ENCODE data around the gene CHCHD6. TPM values are rescaled to one million over a fixed set of nuclear protein-coding genes. Genes with fewer than 3 reads are reported as not detected.

The CHCHD6 gene
- total and polyA plus RNA-seq, 4 donors = 12.1 to 22.6 (median 17.5) TPM

GRCh38 chr3:126982471-126983175 is 278.6 kb downstream of the CHCHD6 start, which contains the start of gene PLXNA1:
TSS of gene PLXNA1 (plus strand) at chr3:126983115. CDS start at chr3:126988594, 5,479 bp downstream.
- peak; percentile 65 for TF ChIP-seq CTCF (IDR thresholded peaks at IDR 0.05; ENCODE audit: control extremely low read depth, extremely low read depth)
- H3K27ac ChIP-seq (ENCODE audit: low read depth in 1 of 2, low read length in 1 of 2) = peak within 1 kb of the TSS; percentile 49 to 83
- H3K4me1 ChIP-seq (ENCODE audit: control insufficient read depth in 5 of 5, insufficient read depth in 5 of 5, low read length in 5 of 5) = peaks cover 0 to 20% (median 5%) of the 10 kb centered on the region in 5 donors
- WGBS, 2 donors = 0 to 1% methylated on average over 55 to 89 of the region's 89 CpGs
- H3K27me3 ChIP-seq (ENCODE audit: control insufficient read depth in 3 of 3, insufficient read depth in 3 of 3, low read length in 2 of 3) = peaks cover 0 to 12% (median 9%) of the 10 kb centered on the region in 3 donors
- DNase-seq (peak; percentile 69 to 80 (median 78)), ATAC-seq (ENCODE audit: insufficient read depth, low FRiP score) (peak; percentile 92)
- H3K36me3 ChIP-seq (ENCODE audit: control insufficient read depth in 4 of 4, insufficient read depth in 4 of 4, low read length in 4 of 4) = no peaks in the 10 kb centered on the region
- no peak within 1 kb of the TSS for H3K9ac ChIP-seq (ENCODE audit: insufficient read depth in 1 of 2, low read length in 2 of 2)
- H3K4me3 ChIP-seq = peak within 1 kb of the TSS; percentile 66
- H3K9me3 ChIP-seq (ENCODE audit: control insufficient read depth in 4 of 4, insufficient read depth in 3 of 4, low read length in 3 of 4) = peaks cover 0 to 3% (median 0%) of the 10 kb centered on the region in 4 donors

GRCh38 chr3:126983276-126983652 is 279.2 kb downstream of the CHCHD6 start:
- TF ChIP-seq CTCF (IDR thresholded peaks at IDR 0.05; ENCODE audit: control extremely low read depth, extremely low read depth) = no peak
- Histone ChIP-seq H3K9ac (ENCODE audit: insufficient read depth in 1 of 2, low read length in 2 of 2) (no peak overlapping the region), H3K4me1 (ENCODE audit: control insufficient read depth in 5 of 5, insufficient read depth in 5 of 5, low read length in 5 of 5) (peaks cover 0 to 23% (median 5%) of the 10 kb centered on the region in 5 donors), H3K9me3 (ENCODE audit: control insufficient read depth in 4 of 4, insufficient read depth in 3 of 4, low read length in 3 of 4) (peaks cover 0 to 2% (median 0%) of the 10 kb centered on the region in 4 donors), H3K27ac (ENCODE audit: low read depth in 1 of 2, low read length in 1 of 2) (no peak overlapping the region), H3K36me3 (ENCODE audit: control insufficient read depth in 4 of 4, insufficient read depth in 4 of 4, low read length in 4 of 4) (peaks cover 0 to under 1% (median 0%) of the 10 kb centered on the region in 4 donors), H3K4me3 (peak overlapping the region; percentile 66), H3K27me3 (ENCODE audit: control insufficient read depth in 3 of 3, insufficient read depth in 3 of 3, low read length in 2 of 3) (peaks cover 0 to 11% (median 6%) of the 10 kb centered on the region in 3 donors)
- DNase-seq (no peak), ATAC-seq (ENCODE audit: insufficient read depth, low FRiP score) (no peak)
- 1% methylated on average over 29 to 70 of the region's 70 CpGs for WGBS, 2 donors

- Histone ChIP-seq H3K27ac (ENCODE audit: low read depth in 1 of 2, low read length in 1 of 2) (peak overlapping the region in 1 of 2 donors; percentile 16), H3K9me3 (ENCODE audit: control insufficient read depth in 4 of 4, insufficient read depth in 3 of 4, low read length in 3 of 4) (peaks cover 0 to 2% (median 0%) of the 10 kb centered on the region in 4 donors), H3K36me3 (ENCODE audit: control insufficient read depth in 4 of 4, insufficient read depth in 4 of 4, low read length in 4 of 4) (peaks cover 0 to 5% (median 0%) of the 10 kb centered on the region in 4 donors), H3K4me1 (ENCODE audit: control insufficient read depth in 5 of 5, insufficient read depth in 5 of 5, low read length in 5 of 5) (peaks cover 0 to 23% (median 5%) of the 10 kb centered on the region in 5 donors), H3K4me3 (peak overlapping the region; percentile 66), H3K9ac (ENCODE audit: insufficient read depth in 1 of 2, low read length in 2 of 2) (no peak overlapping the region), H3K27me3 (ENCODE audit: control insufficient read depth in 3 of 3, insufficient read depth in 3 of 3, low read length in 2 of 3) (peaks cover 0 to 10% (median 4%) of the 10 kb centered on the region in 3 donors)
- ATAC-seq (ENCODE audit: insufficient read depth, low FRiP score) (no peak), DNase-seq (peak; percentile 62 to 66 (median 62))
- 1 to 3% methylated on average over 21 to 61 of the region's 61 CpGs for WGBS, 2 donors
- no peak for TF ChIP-seq CTCF (IDR thresholded peaks at IDR 0.05; ENCODE audit: control extremely low read depth, extremely low read depth)
These were observed 279.8 kb downstream of the CHCHD6 start for GRCh38 chr3:126983653-126984390.
